GM19463 (cell line): ENCODE data around the gene SORCS2.

Source experiments
- ATAC-seq: cut with Tn5 transposase; IDR thresholded peaks from one replicate; pipeline ENCODE4 v1.9.1; 2021; ENCODE audit warnings: mild to moderate bottlenecking, moderate library complexity; ENCODE audit not compliant: unreplicated experiment

SORCS2 gene

DNA sequence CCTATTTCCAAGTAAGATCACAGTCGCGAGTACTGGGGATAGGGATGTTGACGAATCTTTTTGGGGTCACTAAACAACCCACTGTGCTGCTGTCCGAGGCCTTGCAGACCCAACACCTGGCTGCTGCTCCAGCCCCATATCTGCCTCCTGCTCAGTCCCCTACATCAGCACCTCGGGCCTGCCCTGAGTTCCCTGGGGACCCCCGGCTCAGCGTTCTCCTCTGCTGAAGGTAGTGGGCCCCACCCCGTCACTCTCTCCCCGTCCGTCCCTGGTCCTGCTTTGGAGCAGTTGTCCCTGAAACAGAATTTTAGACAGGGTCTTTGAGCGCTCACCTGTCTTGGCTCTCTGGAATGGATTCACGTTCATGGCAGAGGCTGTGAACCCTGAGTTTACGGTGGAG lies 444.8 kb downstream of the SORCS2 start:
- ATAC-seq, result no peak

DNA sequence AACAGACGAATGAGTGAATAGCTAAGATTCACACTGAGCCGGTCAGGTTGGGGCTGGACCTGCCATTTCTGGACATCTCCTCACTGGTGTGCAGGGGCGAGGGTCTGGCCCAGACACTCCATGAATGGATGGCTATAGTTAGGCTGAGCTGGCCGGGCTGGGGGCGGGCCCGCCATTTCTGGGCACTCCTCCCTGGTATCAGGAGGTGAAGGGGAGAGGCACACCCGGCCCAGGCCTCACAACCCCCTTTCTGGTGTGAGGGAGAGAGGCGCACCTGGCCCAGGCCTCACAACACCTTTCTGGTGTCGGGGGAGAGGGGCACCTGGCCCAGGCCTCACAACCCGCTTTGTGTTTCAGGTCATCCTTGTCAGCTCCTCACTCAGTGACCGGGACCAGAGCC lies 445.6 kb downstream of the SORCS2 start:
- ATAC-seq, result no peak

DNA sequence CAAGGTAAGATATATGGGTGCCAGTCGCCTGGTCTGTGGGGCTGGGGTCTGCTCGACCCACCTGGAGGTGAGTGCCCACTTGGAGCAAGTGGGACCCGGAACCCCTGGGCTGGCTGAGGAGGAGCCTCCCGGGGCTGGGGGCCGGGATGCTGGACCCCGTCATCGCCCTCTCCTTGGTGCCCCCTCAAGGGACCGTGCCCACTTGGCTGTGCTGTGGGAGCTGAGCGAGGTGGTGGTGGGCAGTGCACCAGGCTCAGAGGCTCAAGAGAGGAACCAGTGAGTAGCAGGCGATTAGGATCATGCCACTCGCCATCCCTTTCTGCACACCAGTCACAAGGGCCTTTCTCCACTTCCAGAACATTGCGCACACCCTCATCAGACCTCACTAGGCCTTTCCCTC lies 446.2 kb downstream of the SORCS2 start:
- ATAC-seq, result no peak

DNA sequence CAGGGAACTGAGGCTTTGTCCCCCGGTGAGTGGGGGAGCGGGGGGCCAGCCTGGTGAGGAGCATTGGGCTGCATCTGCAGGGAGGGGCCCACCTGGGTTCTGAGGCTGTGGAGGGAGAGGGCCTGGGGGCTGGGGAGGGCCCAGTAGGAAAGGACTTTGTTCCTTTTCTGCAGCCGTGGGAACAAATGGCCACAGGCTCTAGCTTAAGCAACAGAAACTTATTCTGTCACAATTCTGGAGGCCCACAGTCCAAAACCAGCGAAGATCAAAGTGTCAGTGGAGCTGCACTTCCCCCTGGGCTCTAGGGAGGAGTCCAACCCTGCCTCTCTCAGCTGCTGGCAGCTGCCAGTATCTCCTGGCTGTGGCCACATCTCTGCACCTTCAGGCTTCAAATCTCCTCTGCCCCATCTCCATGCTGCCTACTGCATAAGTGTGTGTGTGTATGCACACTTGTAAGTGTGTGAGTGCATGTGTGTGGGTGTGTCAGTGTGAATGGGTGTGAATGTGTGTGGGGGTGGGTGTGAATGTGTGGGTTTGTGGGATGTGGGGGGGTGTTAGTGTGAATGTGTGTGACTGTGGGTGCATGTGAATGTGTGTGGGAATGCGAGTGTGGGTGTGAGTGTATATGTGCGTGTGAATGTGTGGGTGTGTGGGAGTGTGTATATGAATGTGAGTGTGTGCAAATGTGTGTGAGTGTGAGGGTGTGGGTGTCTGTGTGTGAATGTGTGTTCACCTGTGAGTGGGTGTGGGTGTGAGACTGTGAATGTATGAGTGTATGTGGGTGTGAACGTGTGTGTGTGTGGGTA lies 446.8 kb downstream of the SORCS2 start:
- no peak for ATAC-seq

GRCh38 chr4:7640136-7640535 lies 447.8 kb downstream of the SORCS2 start:
- ATAC-seq, result no peak

DNA sequence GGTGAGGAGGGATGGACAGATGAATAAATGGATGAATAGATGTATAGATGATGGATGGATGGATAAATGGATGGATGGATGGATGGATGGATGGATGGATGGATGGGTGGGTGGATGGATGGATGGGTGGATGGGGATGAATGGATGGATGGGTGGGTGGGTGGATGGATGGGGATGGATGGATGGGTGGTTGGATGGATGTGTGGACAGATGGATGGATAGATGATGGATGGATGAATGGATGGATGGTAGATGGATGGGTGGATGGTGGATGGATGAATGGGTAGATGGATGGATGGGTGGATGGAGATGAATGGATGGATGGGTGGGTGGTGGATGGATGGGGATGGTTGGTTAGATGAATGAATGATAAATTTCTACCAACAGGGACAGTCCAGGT lies 449.4 kb downstream of the SORCS2 start:
- ATAC-seq, result no peak

- no peak for ATAC-seq
Measured at GRCh38 chr4:7642741-7643458, 450.6 kb downstream of the SORCS2 start.

GRCh38 chr4:7645158-7645557 lies 452.8 kb downstream of the SORCS2 start:
- ATAC-seq, result no peak

DNA sequence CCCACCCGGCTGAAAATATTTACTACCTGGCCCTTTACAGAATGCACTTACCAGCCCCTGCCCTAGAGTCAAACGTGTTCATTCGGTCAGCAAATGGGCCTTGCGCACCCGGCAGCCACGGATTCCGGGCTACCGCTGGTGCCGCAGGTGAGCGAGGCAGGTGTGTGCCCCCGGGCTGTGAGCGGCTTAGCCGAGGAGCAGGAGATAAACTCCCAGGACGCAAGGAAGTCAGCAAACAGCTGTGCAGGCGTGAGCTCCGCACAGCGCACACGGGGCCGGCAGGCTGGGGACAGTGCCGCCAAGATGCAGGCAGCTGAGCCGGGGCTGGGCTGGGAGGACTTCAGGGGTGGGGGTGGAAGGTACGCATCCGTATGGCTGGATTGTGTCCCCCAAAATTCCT lies 453.6 kb downstream of the SORCS2 start:
- no peak for ATAC-seq

GRCh38 chr4:7646384-7647061 lies 454.2 kb downstream of the SORCS2 start:
- no peak for ATAC-seq

DNA sequence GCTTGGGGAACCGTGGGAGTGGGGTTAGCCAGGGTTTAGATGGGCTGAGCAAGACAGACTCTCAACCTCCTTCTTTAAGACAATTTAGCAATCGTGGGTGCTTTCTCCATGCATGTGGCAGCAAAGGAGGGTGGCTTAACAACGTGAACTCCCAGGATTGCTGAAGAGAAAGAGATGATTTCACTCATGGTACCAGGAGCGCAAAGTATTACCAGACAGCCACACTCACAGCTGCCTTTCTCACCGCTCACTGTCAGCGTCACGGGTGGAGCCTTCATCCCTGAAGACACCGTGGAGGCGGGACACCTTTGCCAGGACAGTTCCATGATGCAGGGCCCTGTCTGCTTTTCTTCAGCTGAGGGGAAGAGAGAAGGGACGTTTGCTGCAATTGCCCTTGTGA lies 454.8 kb downstream of the SORCS2 start:
- no peak for ATAC-seq

DNA sequence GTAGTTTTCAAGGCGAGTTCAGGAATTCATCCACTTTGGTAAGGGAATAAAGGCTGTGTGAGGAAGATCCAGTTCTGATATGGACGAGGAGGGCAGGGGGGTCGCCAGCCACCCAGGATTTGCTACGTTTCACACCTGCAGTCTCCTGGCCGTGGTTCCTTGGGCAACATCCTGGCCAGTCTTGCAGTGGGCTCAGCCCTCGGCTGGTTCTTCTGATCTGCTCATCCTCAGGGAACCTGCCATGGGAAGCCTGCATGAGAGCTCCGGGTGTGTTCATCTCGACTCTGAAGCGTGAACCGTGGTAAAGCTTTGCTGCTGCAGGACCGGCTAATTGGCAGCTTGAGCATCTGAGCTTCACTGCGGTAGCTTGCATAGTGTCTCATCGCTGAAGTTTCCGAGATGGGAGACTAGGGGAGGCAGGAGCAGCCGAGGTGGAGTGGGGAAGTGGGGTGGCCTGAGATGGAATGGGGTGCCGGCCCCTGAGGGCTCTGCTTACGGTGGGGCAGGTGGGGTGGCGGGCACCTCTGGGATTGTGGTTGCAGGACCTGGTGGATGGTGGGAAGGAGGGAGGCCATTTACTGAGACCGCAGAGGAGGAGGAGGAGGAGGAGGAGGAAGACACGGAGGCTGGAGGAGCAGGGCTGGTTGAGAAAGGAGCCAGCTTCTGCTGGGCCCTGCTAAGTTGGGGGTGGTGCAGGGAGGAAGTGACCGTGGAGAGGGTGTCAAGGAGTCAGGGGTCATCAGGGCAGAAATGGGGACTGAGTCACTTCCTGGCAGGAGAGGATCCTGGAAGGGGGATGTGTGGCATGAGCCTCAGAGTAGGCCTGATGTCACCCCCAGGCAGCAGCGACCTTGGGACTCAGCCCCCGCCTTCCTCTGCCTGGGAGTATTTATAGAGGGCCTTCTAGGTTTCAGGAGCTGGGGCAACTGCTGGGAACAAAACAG lies 455.5 kb downstream of the SORCS2 start:
- ATAC-seq, result no peak

GRCh38 chr4:7648544-7649395 lies 456.4 kb downstream of the SORCS2 start:
- no peak for ATAC-seq

DNA sequence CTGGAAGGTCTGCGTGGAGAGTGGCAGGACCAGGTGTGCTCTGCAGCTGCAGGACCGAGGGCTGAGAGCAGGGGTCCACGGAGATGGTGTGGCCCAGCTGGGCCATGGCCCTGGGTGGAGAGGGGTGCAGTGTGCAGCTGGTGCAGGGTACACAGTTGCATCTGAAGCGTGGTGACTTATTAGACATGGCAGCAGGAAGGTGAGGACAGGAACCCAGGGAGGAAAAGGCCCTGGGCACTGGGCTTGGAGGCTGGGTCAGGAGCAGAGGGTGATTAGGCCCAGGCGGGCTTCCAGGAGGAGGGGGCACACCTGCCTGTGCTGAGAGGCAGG lies 457.0 kb downstream of the SORCS2 start:
- ATAC-seq, result no peak

DNA sequence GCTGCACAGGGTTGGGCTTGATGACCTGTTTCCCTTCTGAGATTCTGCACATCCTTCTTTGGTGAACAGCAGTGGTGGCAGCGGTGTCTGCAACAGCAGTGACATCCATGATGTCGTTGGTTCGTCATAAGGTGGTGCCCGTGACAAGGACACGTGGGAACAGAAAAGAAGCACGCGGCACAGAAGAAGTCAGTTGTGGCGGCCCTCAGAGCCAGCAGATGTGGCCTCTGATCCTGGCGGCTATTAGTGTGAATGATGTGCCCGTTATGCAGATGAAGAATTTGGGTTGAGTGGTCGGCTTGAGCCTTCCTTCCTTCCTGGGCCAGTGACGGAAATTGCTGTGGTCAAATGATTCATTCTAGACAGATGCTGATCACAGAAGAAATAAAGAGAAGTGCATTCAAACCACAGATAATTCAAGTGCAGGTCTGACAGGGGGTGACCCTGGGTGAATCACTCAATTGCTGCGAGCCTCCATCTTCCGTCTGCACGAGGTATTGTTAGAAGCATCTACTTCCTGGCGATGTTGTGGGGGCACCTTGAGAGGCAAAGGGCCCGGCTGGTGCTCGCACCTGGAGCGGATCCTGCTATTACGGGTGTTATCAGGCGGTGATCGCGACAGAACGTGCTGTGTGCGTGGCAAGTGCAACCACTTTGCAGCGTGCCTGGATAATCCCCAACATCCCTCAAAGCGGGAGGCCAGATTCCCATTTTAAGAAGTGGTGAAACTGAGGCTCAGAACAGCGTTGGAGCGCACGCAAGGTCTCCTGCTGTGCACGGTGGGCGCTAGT lies 457.6 kb downstream of the SORCS2 start:
- ATAC-seq, result no peak

DNA sequence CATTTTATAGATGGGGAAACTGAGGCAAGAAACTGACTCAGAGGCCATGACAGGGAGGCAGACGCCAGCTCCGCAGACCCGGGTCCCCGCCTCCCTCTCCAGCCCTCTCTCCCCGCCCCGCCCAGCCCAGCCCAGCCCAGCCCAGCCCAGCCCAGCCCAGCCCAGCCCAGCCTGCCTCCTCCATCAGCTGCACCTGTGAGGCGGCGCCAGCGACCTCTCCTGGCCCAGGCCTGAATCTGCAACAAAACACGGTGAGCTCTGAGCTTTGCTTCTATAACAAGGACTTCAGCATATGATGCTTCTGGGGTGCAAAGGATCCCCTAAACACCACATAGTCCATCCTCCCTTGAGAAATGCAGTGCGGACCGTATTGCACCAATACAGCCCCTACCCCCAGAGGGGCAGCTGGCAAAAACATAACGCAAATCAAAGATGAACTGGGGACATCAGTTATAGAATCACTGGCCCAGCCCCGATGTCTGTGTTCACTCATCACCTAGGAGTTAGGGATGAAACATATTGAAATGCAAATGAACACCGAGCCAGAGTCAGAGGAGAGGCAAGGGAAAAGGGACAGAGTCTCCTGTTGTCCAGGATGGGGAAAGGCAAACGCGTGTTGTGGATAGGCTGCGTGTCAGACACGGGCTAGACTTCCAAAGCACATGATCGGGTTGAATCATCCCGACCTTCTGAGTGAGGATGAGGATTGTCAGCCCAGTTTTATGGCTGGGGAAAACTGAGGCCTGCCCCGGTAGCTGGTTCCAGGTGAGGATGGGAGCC lies 458.5 kb downstream of the SORCS2 start:
- no peak for ATAC-seq

DNA sequence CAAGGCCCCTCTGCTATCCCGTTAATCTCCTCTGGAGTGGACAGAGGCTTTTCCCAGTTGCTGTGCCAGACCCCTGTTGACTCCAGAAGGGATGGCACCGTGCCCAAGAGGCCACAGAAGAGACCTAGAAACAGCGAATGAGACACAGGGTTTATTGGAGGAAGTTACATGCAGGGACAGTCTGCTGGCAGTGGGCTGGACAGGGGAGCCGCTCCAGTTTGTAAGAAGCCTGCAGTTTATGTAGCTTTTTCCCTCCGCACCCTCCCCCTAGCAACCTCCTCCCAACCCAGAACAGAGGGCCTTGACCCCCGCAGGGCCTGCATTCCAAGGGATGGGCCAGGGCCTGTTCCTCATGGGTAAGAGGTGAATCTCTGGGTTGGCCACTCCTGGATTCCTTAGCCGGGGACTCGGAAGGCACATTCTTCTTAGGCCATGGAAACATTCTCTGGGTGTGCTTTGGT lies 459.2 kb downstream of the SORCS2 start:
- ATAC-seq, result no peak

GRCh38 chr4:7652006-7652405 lies 459.7 kb downstream of the SORCS2 start:
- no peak for ATAC-seq
